PC-3 (cell line): ENCODE measurements around the gene MAPKBP1.

ENCODE experiments used
- EZH2 ChIP-seq: fragments of 300-600 bp; sonication (generic); IDR thresholded peaks from one replicate; pipeline ENCODE4 v1.6.1; 2017; ENCODE audit warnings: antibody characterized with exemption, mild to moderate bottlenecking, low read length; ENCODE audit not compliant: unreplicated experiment
- EZH2phosphoT487 ChIP-seq: fragments of 300-600 bp; sonication (generic); IDR thresholded peaks from 2 replicates; pipeline ENCODE4 v1.6.1; 2018; ENCODE audit warnings: mild to moderate bottlenecking, antibody characterized with exemption, low read length, borderline replicate concordance
- TF ChIP-seq, protein P1 (sequence below): fragments of 300-600 bp; sonication (generic); conservative IDR thresholded peaks from 2 replicates; pipeline ENCODE4 v1.5.1; 2017; ENCODE audit warnings: antibody characterized with exemption, low read depth, mild to moderate bottlenecking, low read length

DNA sequence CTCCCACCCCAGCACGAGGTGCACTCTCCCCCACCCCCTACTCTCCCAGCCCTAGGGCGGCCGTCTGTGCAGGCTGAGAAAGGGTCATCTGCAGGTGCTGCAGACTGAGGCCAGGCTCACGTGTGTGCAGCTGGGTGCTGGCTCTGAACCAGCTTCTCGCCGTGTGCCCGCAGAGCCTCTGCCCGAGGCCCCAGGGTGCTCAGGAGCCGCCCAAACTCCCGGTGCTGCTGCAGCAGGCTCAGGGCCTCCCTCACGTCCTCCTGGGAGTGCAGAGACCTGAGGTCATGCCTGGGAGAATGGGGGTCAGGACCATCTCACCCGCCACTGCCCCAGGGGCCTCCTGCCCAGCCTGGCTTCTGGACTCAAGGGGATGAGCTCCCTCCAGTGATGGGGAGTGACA lies 102.4 kb downstream of the MAPKBP1 start:
- TF ChIP-seq, protein P1, sequence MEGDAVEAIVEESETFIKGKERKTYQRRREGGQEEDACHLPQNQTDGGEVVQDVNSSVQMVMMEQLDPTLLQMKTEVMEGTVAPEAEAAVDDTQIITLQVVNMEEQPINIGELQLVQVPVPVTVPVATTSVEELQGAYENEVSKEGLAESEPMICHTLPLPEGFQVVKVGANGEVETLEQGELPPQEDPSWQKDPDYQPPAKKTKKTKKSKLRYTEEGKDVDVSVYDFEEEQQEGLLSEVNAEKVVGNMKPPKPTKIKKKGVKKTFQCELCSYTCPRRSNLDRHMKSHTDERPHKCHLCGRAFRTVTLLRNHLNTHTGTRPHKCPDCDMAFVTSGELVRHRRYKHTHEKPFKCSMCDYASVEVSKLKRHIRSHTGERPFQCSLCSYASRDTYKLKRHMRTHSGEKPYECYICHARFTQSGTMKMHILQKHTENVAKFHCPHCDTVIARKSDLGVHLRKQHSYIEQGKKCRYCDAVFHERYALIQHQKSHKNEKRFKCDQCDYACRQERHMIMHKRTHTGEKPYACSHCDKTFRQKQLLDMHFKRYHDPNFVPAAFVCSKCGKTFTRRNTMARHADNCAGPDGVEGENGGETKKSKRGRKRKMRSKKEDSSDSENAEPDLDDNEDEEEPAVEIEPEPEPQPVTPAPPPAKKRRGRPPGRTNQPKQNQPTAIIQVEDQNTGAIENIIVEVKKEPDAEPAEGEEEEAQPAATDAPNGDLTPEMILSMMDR: no peak
- TF ChIP-seq EZH2 (no peak), EZH2phosphoT487 (no peak)
